ENCODE results near the gene PIAS4. TPM values are rescaled to one million over a fixed set of nuclear protein-coding genes. Genes with fewer than 3 reads are reported as not detected.
"Not testable (repeated sequence)": the region's sequence is repeated elsewhere in the genome, so short reads cannot be mapped to it uniquely, and the experiment has no call there.

PIAS4 gene
- total RNA-seq, 3 donors from 2014 or later: 9.4 to 17.0 (median 15.7) TPM

DNA sequence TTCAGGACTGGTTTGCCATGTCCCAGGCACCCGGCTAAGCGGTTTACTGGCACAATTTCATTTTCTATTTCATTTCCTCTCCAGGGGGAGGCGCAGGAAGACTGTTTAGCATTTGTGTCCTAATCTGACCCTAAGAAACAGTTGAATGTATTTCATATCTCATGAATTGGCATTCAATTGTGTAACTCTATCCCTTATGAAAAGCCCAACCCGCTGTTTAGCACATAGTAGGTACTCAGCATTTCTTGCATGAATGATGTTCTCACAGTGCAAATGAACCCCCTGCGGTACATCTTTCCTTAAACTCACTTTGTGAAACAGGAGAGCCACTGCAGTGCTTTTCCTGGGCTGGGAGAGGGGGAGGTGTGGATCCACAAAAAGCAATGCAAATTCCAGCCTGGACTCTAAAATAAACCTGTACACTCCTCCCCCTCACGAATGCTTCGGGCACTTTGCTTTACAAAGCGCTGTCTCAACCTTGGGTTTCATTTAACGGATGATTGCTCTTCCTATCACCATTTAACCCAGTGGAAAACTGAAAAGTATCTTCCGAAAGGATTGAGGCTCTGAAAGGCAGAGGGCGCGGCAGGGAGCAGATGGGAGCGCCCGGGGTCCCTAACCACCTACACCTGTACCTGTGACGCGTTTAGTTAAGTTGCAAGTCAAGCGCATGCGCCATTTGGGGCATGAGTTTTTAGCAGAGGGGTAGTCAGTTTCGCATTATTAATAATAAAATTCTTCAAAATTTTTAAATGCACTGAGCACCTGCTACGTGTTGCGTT lies 21.1 kb upstream of the PIAS4 start:
- peak in 1 of 2 donors; percentile 38 for DNase-seq (ENCODE audit: low spot score in 2 of 2)
- Histone ChIP-seq H3K9me3 (no peaks in the 10 kb centered on the region), H3K4me3 (peak overlapping the region; percentile 96 to 98 (median 97)), H3K4me1 (peaks cover 17 to 32% of the 10 kb centered on the region in 2 donors), H3K27ac (peak overlapping the region; percentile 98 to 99), H3K36me3 (peaks cover 16% of the 10 kb centered on the region), H3K27me3 (no peaks in the 10 kb centered on the region)
- TF ChIP-seq POLR2A (IDR thresholded peaks at IDR 0.05): no peak
- TF ChIP-seq, protein P1, sequence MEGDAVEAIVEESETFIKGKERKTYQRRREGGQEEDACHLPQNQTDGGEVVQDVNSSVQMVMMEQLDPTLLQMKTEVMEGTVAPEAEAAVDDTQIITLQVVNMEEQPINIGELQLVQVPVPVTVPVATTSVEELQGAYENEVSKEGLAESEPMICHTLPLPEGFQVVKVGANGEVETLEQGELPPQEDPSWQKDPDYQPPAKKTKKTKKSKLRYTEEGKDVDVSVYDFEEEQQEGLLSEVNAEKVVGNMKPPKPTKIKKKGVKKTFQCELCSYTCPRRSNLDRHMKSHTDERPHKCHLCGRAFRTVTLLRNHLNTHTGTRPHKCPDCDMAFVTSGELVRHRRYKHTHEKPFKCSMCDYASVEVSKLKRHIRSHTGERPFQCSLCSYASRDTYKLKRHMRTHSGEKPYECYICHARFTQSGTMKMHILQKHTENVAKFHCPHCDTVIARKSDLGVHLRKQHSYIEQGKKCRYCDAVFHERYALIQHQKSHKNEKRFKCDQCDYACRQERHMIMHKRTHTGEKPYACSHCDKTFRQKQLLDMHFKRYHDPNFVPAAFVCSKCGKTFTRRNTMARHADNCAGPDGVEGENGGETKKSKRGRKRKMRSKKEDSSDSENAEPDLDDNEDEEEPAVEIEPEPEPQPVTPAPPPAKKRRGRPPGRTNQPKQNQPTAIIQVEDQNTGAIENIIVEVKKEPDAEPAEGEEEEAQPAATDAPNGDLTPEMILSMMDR (IDR thresholded peaks at IDR 0.05): peak in 2 of 3 donors; percentile 54 to 57
- intact Hi-C loops (cut with DNase I; ENCODE audit: low total_unique reads): no loop called here

DNA sequence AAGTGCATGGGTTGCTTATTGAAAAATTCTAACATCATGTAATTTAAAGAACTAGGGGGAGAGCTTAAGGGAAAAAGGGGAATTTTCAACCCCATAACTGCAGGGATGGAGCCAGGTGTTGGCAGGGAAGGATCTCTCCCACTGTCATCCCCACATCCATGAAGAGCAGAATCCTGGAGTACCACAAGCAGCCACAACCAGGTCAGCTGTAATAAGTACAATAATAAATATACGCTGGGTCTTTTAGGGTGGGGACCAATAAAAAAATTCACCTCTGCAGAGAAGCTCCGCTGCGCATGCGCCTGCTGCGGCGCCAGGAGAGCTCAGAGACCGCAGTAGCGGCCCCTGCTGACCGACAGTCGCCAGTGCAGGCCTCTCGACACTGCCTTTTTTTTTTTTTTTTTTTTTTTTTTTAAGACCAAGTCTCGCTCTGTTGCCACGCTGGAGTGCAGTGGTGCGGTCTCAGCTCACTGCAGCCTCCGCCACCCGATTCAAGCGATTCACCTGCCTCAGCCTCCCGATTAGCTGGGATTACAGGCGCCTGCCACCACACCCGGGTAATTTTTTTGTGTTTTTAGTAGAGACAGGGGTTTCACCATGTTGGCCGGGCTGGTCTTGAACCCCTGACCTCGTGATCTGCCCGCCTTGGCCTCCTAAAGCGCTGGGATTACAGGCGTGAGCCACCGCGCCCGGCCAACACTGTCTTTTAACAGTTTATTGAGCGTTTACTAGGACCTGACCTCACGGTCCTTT lies 19.7 kb upstream of the PIAS4 start:
- TF ChIP-seq POLR2A (IDR thresholded peaks at IDR 0.05): no peak
- TF ChIP-seq, protein P1 (IDR thresholded peaks at IDR 0.05): peak; percentile 55 to 86 (median 72)
- peaks cover 6% of the 10 kb centered on the region for H3K36me3 ChIP-seq
- H3K4me3 ChIP-seq: peak overlapping the region in 2 of 3 donors; percentile 44 to 96
- DNase-seq (ENCODE audit: low spot score in 2 of 2): peak; percentile 76 to 79
- H3K4me1 ChIP-seq: peaks cover 17 to 30% of the 10 kb centered on the region in 2 donors
- intact Hi-C loops (cut with DNase I; ENCODE audit: low total_unique reads): no loop called here
- no peaks in the 10 kb centered on the region for H3K9me3 ChIP-seq
- H3K27me3 ChIP-seq: no peaks in the 10 kb centered on the region
- no peak overlapping the region for H3K27ac ChIP-seq

DNA sequence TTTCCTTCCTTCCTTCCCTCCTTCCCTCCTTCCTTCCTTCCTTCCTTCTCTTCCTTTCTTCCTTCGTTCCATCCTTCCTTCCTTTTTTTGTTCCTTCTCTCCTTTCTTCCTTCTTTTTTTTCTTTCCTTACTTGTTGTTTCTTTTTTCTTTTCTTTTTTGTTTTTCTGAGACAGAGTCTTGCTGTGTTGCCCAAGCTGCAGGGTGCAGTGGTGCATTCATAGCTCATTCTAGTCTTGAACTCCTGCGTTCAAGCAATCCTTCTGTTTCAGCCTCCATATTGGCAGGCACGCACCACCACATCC lies 16.8 kb upstream of the PIAS4 start:
- DNase-seq (ENCODE audit: low spot score in 2 of 2): no peak
- H3K9me3 ChIP-seq: no peaks in the 10 kb centered on the region
- intact Hi-C loops (cut with DNase I; ENCODE audit: low total_unique reads): no loop called here
- H3K27me3 ChIP-seq: no peaks in the 10 kb centered on the region
- peaks cover 7 to 15% of the 10 kb centered on the region in 2 donors for H3K4me1 ChIP-seq
- no peak overlapping the region for H3K27ac ChIP-seq
- TF ChIP-seq POLR2AphosphoS5 (IDR thresholded peaks at IDR 0.05) (no peak), POLR2A (IDR thresholded peaks at IDR 0.05) (no peak)
- TF ChIP-seq, protein P1 (IDR thresholded peaks at IDR 0.05): no peak
- no peaks in the 10 kb centered on the region for H3K36me3 ChIP-seq
- H3K4me3 ChIP-seq: no peak overlapping the region

DNA sequence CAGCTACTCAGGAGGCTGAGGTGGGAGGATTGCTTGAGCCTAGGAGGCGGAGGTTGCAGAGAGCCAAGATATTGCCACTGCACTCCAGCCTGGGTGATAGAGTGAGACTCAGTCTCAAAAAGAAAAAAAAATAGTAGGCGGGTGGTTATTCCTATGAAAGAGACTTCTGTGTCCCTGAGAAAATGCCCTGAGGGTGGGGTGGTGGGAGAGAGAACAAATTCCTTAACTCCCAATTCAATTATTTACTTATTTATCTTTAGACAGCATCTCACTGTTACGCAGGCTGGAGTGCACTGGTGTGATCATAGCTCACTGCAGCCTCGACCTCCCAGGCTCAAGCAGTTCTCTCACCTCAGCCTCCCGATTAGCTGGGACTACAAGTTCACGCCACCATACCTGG lies 11.9 kb upstream of the PIAS4 start:
- no peaks in the 10 kb centered on the region for H3K36me3 ChIP-seq
- no peak for DNase-seq (ENCODE audit: low spot score in 2 of 2)
- intact Hi-C loops (cut with DNase I; ENCODE audit: low total_unique reads): no loop called here
- H3K9me3 ChIP-seq: no peaks in the 10 kb centered on the region
- H3K4me3 ChIP-seq: no peak overlapping the region
- TF ChIP-seq POLR2AphosphoS5 (IDR thresholded peaks at IDR 0.05) (no peak), POLR2A (IDR thresholded peaks at IDR 0.05) (no peak)
- TF ChIP-seq, protein P1 (IDR thresholded peaks at IDR 0.05): no peak
- no peaks in the 10 kb centered on the region for H3K27me3 ChIP-seq
- H3K4me1 ChIP-seq: no peaks in the 10 kb centered on the region
- H3K27ac ChIP-seq: no peak overlapping the region

DNA sequence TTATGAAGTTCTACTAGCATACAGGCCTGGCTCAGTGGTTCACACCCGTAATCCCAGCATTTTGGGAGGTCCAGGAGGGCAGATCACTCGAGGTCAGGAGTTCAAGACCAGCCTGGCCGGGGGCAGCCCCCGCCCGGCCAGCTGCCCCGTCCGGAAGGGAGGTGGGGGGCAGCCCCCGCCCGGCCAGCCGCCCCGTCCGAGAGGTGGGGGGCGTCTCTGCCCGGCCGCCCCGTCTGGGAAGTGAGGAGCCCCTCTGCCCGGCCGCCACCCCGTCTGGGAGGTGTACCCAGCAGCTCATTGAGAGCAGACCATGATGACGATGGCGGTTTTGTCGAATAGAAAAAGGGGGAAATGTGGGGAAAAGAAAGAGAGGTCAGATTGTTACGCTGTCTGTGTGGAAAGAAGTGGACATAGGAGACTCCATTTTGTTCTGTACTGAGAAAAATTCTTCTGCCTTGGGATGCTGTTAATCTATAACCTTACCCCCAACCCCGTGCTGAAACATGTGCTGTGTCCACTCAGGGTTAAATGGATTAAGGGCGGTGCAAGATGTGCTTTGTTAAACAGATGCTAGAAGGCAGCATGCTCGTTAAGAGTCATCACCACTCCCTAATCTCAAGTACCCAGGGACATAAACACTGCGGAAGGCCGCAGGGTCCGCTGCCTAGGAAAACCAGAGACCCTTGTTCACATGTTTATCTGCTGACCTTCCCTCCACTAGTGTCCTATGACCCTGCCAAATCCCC lies 8.7 kb upstream of the PIAS4 start:
- H3K36me3 ChIP-seq; H3K4me3 ChIP-seq; H3K27me3 ChIP-seq; H3K4me1 ChIP-seq; DNase-seq (ENCODE audit: low spot score in 2 of 2); intact Hi-C loops (cut with DNase I; ENCODE audit: low total_unique reads); H3K27ac ChIP-seq; H3K9me3 ChIP-seq: not testable (repeated sequence)

DNA sequence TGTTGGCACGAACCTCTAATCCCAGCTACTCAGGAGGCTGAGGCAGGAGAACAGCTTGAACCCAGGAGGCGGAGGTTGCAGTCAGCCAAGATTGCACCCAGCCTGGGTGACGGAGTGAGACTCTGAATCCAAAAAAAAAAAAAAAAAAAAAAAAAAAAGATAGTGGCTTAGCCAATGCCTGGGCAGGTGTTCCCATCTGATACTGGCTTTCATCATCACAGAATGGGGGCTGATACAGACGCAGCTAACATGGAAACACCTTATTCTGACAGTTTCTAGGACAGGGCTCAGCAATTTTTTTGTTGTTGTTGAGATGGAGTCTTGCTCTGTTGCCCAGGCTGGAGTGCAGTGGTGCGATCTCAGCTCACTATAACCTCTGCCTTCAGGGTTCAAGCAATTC lies 6.7 kb upstream of the PIAS4 start:
- H3K4me3 ChIP-seq; DNase-seq (ENCODE audit: low spot score in 2 of 2): not testable (repeated sequence)

DNA sequence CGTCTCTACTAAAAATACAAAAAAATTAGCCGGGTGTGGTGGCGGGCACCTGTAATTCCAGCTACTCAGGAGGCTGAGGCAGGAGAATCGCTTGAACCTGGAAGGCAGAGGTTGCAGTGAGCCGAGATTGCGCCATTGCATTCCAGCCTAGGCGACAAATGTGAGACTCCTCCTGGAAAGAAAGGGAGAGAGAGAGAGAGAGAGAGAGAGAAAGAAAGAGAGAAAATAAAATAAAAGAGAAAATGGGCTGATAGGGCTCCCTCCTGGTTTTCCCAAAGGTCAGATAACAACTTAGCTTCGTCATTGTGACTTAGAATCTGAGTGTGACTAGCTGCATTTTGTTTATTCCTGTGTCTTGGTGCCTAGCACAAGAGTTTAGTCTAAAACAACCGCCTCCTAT lies 2.1 kb upstream of the PIAS4 start:
- H3K9me3 ChIP-seq, H3K4me3 ChIP-seq: not testable (repeated sequence)

More for the DNA sequence above, 6.7 kb upstream of the PIAS4 start:
- H3K36me3 ChIP-seq; H3K4me1 ChIP-seq; H3K9me3 ChIP-seq; intact Hi-C loops (cut with DNase I; ENCODE audit: low total_unique reads); H3K27ac ChIP-seq; H3K27me3 ChIP-seq: not testable (repeated sequence)

More for the DNA sequence above, 2.1 kb upstream of the PIAS4 start:
- H3K4me1 ChIP-seq: peaks cover 4 to 17% of the 10 kb centered on the region in 2 donors
- H3K27ac ChIP-seq; intact Hi-C loops (cut with DNase I; ENCODE audit: low total_unique reads); H3K27me3 ChIP-seq; DNase-seq (ENCODE audit: low spot score in 2 of 2); H3K36me3 ChIP-seq: not testable (repeated sequence)
